Kidney (tissue), 14 donors: Measurements from ENCODE around the gene CATSPERD. TPM values are rescaled to one million over a fixed set of nuclear protein-coding genes. Genes with fewer than 3 reads are reported as not detected.
A peak's percentile ranks its signal among the peaks of the same experiment; 100 is the strongest.

ENCODE experiments used
- DNase-seq, 5 donors: peaks; one replicate each; pipeline ENCODE4 v3.0.0-alpha.2; 2013 to 2020
- FAIRE-seq: peaks from 2 replicates; lab custom pipeline; 2012; peaks lifted over from hg19 to GRCh38; lab: Jason Lieb, UNC
- H3K27ac ChIP-seq, 2 donors: one replicate each; pipeline ENCODE4 v1.7.0; 2013; ENCODE audit warnings: low read depth in 2 of 2, low read length in 2 of 2, inconsistent platforms in 1 of 2
- H3K27me3 ChIP-seq: one replicate; pipeline ENCODE4 v1.7.1; 2013; ENCODE audit warnings: low read length, inconsistent platforms; ENCODE audit not compliant: control insufficient read depth, insufficient read depth
- H3K36me3 ChIP-seq, 3 donors: one replicate each; pipeline versions ENCODE4 v1.7.0 to v1.7.1; 2013; ENCODE audit warnings: low read length in 3 of 3, control low read depth in 1 of 3, inconsistent platforms in 1 of 3; ENCODE audit not compliant: insufficient read depth in 3 of 3, control insufficient read depth in 2 of 3
- H3K4me1 ChIP-seq, 3 donors: one replicate each; pipeline versions ENCODE4 v1.7.0 to v1.7.1; 2013; ENCODE audit warnings: low read length in 3 of 3, inconsistent platforms in 1 of 3, low read depth in 1 of 3; ENCODE audit not compliant: control insufficient read depth in 2 of 3, insufficient read depth in 2 of 3
- H3K4me3 ChIP-seq, 3 donors: one replicate each; pipeline versions ENCODE4 v1.7.0 to v1.8.1; 2013; ENCODE audit warnings: low read length in 3 of 3, control low read depth in 1 of 3, inconsistent platforms in 1 of 3
- H3K9ac ChIP-seq, 3 donors: one replicate each; pipeline versions ENCODE4 v1.7.0 to v1.7.1; 2013; ENCODE audit warnings: low read length in 3 of 3, control low read depth in 1 of 3, inconsistent platforms in 1 of 3
- H3K9me3 ChIP-seq, 3 donors: one replicate each; pipeline versions ENCODE4 v1.7.0 to v1.7.1; 2013; ENCODE audit warnings: low read length in 3 of 3, control low read depth in 1 of 3, inconsistent platforms in 1 of 3; ENCODE audit not compliant: control insufficient read depth in 2 of 3, insufficient read depth in 1 of 3
- CTCF ChIP-seq: IDR thresholded peaks from 3 replicates; pipeline ENCODE4 v1.5.1; 2012; ENCODE audit warnings: mild to moderate bottlenecking, moderate library complexity, borderline replicate concordance; ENCODE audit not compliant: insufficient read depth; ENCODE audit errors: extremely low read depth
- intact Hi-C: fragments of 100-400 bp; cut with DNase I; formaldehyde crosslinking; loops from one replicate; pipeline ENCODE4 v1.11.1; 2022
- polyA plus RNA-seq: library from polyadenylated mRNA; stranded (reverse); fragments of 350-450 nt; fragmentation: Illumina TruSeq; extraction: RNeasy Lipid Tissue Mini Kit (QIAGEN cat#74804); gene quantifications from one replicate; pipeline ENCODE4 v1.2.3, GENCODE V29; 2014; ENCODE audit warnings: low read depth, low replicate concordance; ENCODE audit not compliant: insufficient read depth
- total RNA-seq: library from RNA; stranded (reverse); fragmentation: NEBNext Ultra II Directional; extraction: Animal tissue kit (Norgen Biotek cat#: 25700); gene quantifications from one replicate; pipeline ENCODE4 v1.2.1, GENCODE V29; 2021
- donor health status: control.
- donor health status: control.
- donor health status: control.
- donor health status: control.
- donor health status: control.
- donor health status: DM: yes; HTN: yes; CAD: no.
- donor health status: Normal renal cell carcinoma (clear cell type).

The CATSPERD gene
- total and polyA plus RNA-seq, 2 donors from 2014 or later = not detected

DNA sequence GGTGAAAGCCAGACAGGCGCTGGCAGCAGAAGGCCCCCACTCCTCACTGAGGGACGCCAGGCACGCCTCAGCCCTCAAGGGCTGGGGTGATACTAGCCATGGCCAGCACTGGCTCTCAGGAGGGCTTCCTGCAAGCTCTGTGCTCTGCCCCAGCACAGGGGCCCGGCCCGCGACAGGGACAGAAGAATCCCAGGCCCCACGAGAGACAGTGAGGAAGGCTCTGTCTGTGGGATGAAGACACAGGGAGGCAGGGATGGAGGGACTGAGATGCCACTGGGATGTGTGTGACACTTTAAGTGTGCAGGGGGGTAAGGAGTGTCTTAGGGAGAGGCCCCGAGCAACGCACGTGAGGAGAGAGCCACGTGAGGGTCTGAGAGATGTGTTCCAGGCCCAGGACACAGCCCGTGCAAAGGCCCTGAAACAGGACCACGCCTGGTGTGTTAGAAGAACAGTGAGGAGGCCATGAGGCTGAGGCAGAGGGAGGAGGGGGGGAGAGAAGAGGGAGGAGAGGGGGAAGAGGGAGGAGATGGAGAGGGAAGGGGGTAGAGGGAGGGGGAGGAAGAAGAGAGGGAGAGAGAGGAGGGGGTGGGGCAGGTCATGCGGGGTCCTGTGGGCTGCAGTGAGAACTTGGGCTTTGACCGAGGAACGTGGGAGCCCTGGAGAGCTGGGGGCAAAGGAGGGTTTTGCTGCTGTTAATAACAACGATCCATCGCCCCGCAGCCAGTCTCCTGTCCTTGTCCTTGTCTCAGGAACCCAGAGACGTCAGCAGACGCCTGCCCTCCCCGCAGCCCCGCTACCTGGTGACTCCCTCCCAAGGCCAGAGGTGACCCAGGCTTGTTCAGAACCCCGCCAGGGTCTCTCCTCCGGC is 23.2 kb upstream of the CATSPERD start:
- H3K4me3 ChIP-seq = no peak overlapping the region
- TF ChIP-seq CTCF = no peak
- intact Hi-C loops = no loop called here
- DNase-seq (no peak), FAIRE-seq (no peak)
- no peaks in the 10 kb centered on the region for H3K27me3 ChIP-seq
- no peak overlapping the region for H3K9ac ChIP-seq
- no peaks in the 10 kb centered on the region for H3K9me3 ChIP-seq
- H3K4me1 ChIP-seq = peaks cover 0 to 3% (median 0%) of the 10 kb centered on the region in 3 donors
- H3K36me3 ChIP-seq = peaks cover 2 to 23% (median 12%) of the 10 kb centered on the region in 3 donors
- H3K27ac ChIP-seq = no peak overlapping the region

DNA sequence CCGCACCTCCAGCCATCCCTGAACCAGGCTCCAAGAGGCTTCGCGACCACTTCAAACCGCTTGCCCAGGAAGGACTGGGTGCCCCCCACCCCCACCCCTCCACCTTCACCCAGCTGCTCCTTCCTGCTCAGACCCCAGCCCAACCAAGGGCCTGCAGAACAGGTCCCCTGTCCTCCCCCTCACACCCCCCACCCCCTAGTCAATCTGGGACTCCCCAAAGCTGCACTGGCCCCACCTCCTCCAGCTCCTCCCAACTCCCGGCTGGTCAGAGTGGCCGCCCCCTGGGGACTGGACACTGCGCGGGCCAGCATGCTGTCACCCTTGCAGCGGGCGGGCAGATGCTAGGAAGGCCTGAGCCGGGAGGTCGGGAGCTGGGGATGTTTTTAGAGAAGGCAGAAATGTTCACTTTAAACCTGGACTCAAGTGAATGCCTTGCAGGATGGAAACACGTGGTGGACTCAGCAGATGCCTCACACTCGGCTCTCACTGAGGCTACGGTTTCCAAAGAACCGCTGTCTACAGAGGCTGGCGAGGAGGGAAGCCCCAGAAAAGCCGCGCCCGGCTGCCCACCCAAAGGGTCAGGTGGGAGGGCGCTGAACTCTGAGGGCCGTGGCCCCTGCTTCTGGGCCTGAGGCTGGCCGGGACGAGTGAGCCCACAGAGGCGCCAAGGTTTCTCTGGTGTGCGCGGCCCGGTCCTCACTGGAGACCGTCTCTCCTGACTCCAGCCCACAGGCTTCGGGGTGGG is 22.4 kb upstream of the CATSPERD start:
- intact Hi-C loops = no loop called here
- FAIRE-seq (no peak), DNase-seq (peak in 1 of 5 donors; percentile 47)
- H3K27ac ChIP-seq = no peak overlapping the region
- H3K9me3 ChIP-seq = no peaks in the 10 kb centered on the region
- peaks cover 0 to 16% (median 8%) of the 10 kb centered on the region in 3 donors for H3K36me3 ChIP-seq
- H3K4me1 ChIP-seq = no peaks in the 10 kb centered on the region
- no peak for TF ChIP-seq CTCF
- H3K27me3 ChIP-seq = no peaks in the 10 kb centered on the region
- H3K4me3 ChIP-seq = no peak overlapping the region
- H3K9ac ChIP-seq = no peak overlapping the region

GRCh38 chr19:5698635-5699422 is 21.6 kb upstream of the CATSPERD start:
- FAIRE-seq = no peak

More at GRCh38 chr19:5698635-5699422, 21.6 kb upstream of the CATSPERD start:
- Histone ChIP-seq H3K4me3 (no peak overlapping the region), H3K36me3 (peaks cover 0 to 14% (median 9%) of the 10 kb centered on the region in 3 donors), H3K4me1 (no peaks in the 10 kb centered on the region), H3K9me3 (no peaks in the 10 kb centered on the region), H3K27ac (no peak overlapping the region), H3K9ac (no peak overlapping the region), H3K27me3 (no peaks in the 10 kb centered on the region)
- intact Hi-C loops = no loop called here
- peak in 1 of 5 donors; percentile 40 for DNase-seq
- no peak for TF ChIP-seq CTCF
